ENCODE measurements around the gene NACAD.

The NACAD gene

DNA sequence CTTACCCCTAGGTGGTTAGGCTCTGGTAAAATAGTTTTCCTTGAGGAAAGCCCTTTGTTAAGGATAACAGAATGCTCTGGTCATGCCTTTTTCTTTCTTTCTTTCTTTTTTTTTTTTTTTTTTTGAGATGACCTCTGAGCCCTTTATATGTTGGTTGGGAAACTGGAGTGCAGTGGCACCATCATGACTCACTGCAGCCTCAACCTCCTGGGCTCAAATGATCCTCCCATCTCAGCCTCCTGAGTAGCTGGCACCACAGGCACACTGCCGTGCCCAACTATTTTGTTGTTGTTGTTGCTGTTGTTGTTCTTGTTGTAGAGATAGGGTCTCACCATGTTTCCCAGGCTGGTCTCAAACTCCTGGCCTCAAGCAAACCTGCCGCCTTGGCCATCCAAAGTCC, 27.4 kb downstream of the NACAD start:
- H3K79me2 ChIP-seq (ENCODE audit: insufficient read depth, low read length) = peaks cover 73% of the 10 kb centered on the region
- TF ChIP-seq EZH2 (IDR thresholded peaks at IDR 0.05; ENCODE audit: borderline replicate concordance, low read length) (no peak), CTCF (IDR thresholded peaks at IDR 0.05; ENCODE audit: low read length) (no peak)

GRCh38 chr7:45060295-45060694, 28.5 kb downstream of the NACAD start:
- Histone ChIP-seq H2AFZ (ENCODE audit: low read length) (no peak overlapping the region), H4K20me1 (ENCODE audit: insufficient read depth, low read length) (peaks cover 9% of the 10 kb centered on the region; the same call in 1 of the 2 replicates), H3K4me1 (ENCODE audit: insufficient read depth, low read length, severe bottlenecking) (no peaks in the 10 kb centered on the region), H3K79me2 (ENCODE audit: insufficient read depth, low read length) (peaks cover 78% of the 10 kb centered on the region), H3K9me2 (ENCODE audit: low read depth, low read length) (no peaks in the 10 kb centered on the region), H3K36me3 (ENCODE audit: insufficient read depth, low read length) (peaks cover 85% of the 10 kb centered on the region), H3K27me3 (ENCODE audit: insufficient read depth, low read length) (no peaks in the 10 kb centered on the region), H3K4me3 (ENCODE audit: low read depth, low read length, poor library complexity, severe bottlenecking) (no peak overlapping the region), H3F3A (ENCODE audit: insufficient read depth, low read length) (no peaks in the 10 kb centered on the region), H3K27ac (ENCODE audit: low read depth, low read length, poor library complexity, severe bottlenecking) (no peak overlapping the region), H3K4me2 (ENCODE audit: low read length) (no peak overlapping the region), H3K9me3 (ENCODE audit: low read length) (no peaks in the 10 kb centered on the region; the same call in 1 of the 2 replicates), H3K9ac (ENCODE audit: low read length) (no peak overlapping the region)
- TF ChIP-seq CTCF (IDR thresholded peaks at IDR 0.05; ENCODE audit: low read length) = no peak
- no peak for TF ChIP-seq EZH2 (IDR thresholded peaks at IDR 0.05; ENCODE audit: borderline replicate concordance, low read length)

More for the DNA sequence above, 27.4 kb downstream of the NACAD start:
- Histone ChIP-seq H3K4me2 (ENCODE audit: low read length) (no peak overlapping the region), H3K9me3 (ENCODE audit: low read length) (no peaks in the 10 kb centered on the region), H3F3A (ENCODE audit: insufficient read depth, low read length) (no peaks in the 10 kb centered on the region), H3K36me3 (ENCODE audit: insufficient read depth, low read length) (peaks cover 85% of the 10 kb centered on the region), H3K4me1 (ENCODE audit: insufficient read depth, low read length, severe bottlenecking) (no peaks in the 10 kb centered on the region), H3K9me2 (ENCODE audit: low read depth, low read length) (no peaks in the 10 kb centered on the region), H3K27ac (ENCODE audit: low read depth, low read length, poor library complexity, severe bottlenecking) (no peak overlapping the region), H4K20me1 (ENCODE audit: insufficient read depth, low read length) (peaks cover 9% of the 10 kb centered on the region; the same call in 1 of the 2 replicates), H3K27me3 (ENCODE audit: insufficient read depth, low read length) (no peaks in the 10 kb centered on the region), H3K4me3 (ENCODE audit: low read depth, low read length, poor library complexity, severe bottlenecking) (no peak overlapping the region), H2AFZ (ENCODE audit: low read length) (no peak overlapping the region), H3K9ac (ENCODE audit: low read length) (no peak overlapping the region)

DNA sequence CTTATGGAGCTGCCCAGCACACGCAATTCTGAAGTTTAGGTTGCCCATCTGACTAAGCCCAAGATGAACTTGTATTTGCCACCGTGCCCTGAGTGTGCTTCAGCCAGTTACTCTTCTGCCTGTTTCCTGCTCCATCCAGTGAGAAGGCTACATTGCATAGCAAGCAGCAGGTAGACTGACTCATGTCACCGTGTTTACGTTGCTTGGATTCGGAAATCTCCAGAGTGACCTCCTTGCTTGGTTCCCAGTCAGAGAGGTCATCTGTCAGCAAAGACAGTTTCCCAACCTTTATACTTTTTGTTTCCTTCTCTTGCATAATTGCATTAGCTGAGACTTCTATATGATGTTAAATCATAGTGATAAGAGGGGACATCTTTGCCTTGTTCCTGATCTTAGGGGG, 30.9 kb downstream of the NACAD start:
- H3K4me1 ChIP-seq (ENCODE audit: insufficient read depth, low read length, severe bottlenecking) = no peaks in the 10 kb centered on the region
- H3K36me3 ChIP-seq (ENCODE audit: insufficient read depth, low read length) = peaks cover 85% of the 10 kb centered on the region
- H4K20me1 ChIP-seq (ENCODE audit: insufficient read depth, low read length) = peaks cover 9% of the 10 kb centered on the region; the same call in 1 of the 2 replicates
- H3K4me2 ChIP-seq (ENCODE audit: low read length) = no peak overlapping the region
- no peak for TF ChIP-seq EZH2 (IDR thresholded peaks at IDR 0.05; ENCODE audit: borderline replicate concordance, low read length)
- TF ChIP-seq CTCF (IDR thresholded peaks at IDR 0.05; ENCODE audit: low read length) = no peak
- H3K4me3 ChIP-seq (ENCODE audit: low read depth, low read length, poor library complexity, severe bottlenecking) = no peak overlapping the region
- no peaks in the 10 kb centered on the region; the same call in 1 of the 2 replicates for H3K9me3 ChIP-seq (ENCODE audit: low read length)
- no peaks in the 10 kb centered on the region for H3K27me3 ChIP-seq (ENCODE audit: insufficient read depth, low read length)
- H3K9ac ChIP-seq (ENCODE audit: low read length) = no peak overlapping the region
- no peak overlapping the region for H3K27ac ChIP-seq (ENCODE audit: low read depth, low read length, poor library complexity, severe bottlenecking)
- no peak overlapping the region for H2AFZ ChIP-seq (ENCODE audit: low read length)
- no peaks in the 10 kb centered on the region for H3K9me2 ChIP-seq (ENCODE audit: low read depth, low read length)
- no peaks in the 10 kb centered on the region for H3F3A ChIP-seq (ENCODE audit: insufficient read depth, low read length)
- H3K79me2 ChIP-seq (ENCODE audit: insufficient read depth, low read length) = peaks cover 94% of the 10 kb centered on the region

Data from OCI-LY1 (cell line).